ENCODE results near the gene DMXL2. TPM values are rescaled to one million over a fixed set of nuclear protein-coding genes. Genes with fewer than 3 reads are reported as not detected.

Gene DMXL2
- total RNA-seq, 1 donor from 2014 or later = 6.1 TPM

- POLR2A ChIA-PET = no interaction called here
- intact Hi-C loops (cut with micrococcal nuclease) = no loop called here
Observed at GRCh38 chr15:51561271-51561670, 61.3 kb downstream of the DMXL2 start.

GRCh38 chr15:51558876-51559275 lies 63.7 kb downstream of the DMXL2 start:
- ATAC-seq (ENCODE audit: low read depth) (no peak), DNase-seq (no peak)
- Mint-ChIP-seq H3K4me3 (no peak overlapping the region), H3K36me3 (ENCODE audit: low read depth) (no peaks in the 10 kb centered on the region), H3K27ac (no peak overlapping the region), H3K27me3 (no peaks in the 10 kb centered on the region), H3K9me3 (no peaks in the 10 kb centered on the region), H3K4me1 (no peaks in the 10 kb centered on the region)
- intact Hi-C loops (cut with micrococcal nuclease) = no loop called here
- no peak for TF ChIP-seq CTCF (IDR thresholded peaks at IDR 0.05)
- CTCF ChIA-PET = interaction anchor here (0.6 kb wide), 1 partner anchor 24 kb away, joined by 3 read pairs; no protein-coding TSS in a partner anchor
- POLR2A ChIA-PET = no interaction called here

More at GRCh38 chr15:51561271-51561670, 61.3 kb downstream of the DMXL2 start:
- Mint-ChIP-seq H3K9me3 (no peaks in the 10 kb centered on the region), H3K4me3 (no peak overlapping the region), H3K27me3 (no peaks in the 10 kb centered on the region), H3K4me1 (no peaks in the 10 kb centered on the region), H3K36me3 (ENCODE audit: low read depth) (no peaks in the 10 kb centered on the region), H3K27ac (no peak overlapping the region)
- CTCF ChIA-PET = no interaction called here
- ATAC-seq (ENCODE audit: low read depth) (no peak), DNase-seq (no peak)
- TF ChIP-seq CTCF (IDR thresholded peaks at IDR 0.05) = no peak

- no peak for TF ChIP-seq CTCF (IDR thresholded peaks at IDR 0.05)
- H3K27me3 Mint-ChIP-seq = no peaks in the 10 kb centered on the region
- no peak for ATAC-seq (ENCODE audit: low read depth)
- intact Hi-C loops (cut with micrococcal nuclease) = no loop called here
- no peaks in the 10 kb centered on the region for H3K9me3 Mint-ChIP-seq
- DNase-seq = no peak
- H3K4me3 Mint-ChIP-seq = no peak overlapping the region
- CTCF ChIA-PET = interaction anchor here (0.6 kb wide), 1 partner anchor 23 kb away, joined by 3 read pairs; no protein-coding TSS in a partner anchor
- H3K27ac Mint-ChIP-seq = no peak overlapping the region
- no peaks in the 10 kb centered on the region for H3K4me1 Mint-ChIP-seq
- no peaks in the 10 kb centered on the region for H3K36me3 Mint-ChIP-seq (ENCODE audit: low read depth)
- POLR2A ChIA-PET = no interaction called here
Observed at GRCh38 chr15:51558411-51558810, 64.2 kb downstream of the DMXL2 start.

- ChIA-PET POLR2A (no interaction called here), CTCF (no interaction called here)
- no peaks in the 10 kb centered on the region for H3K9me3 Mint-ChIP-seq
- no peak for TF ChIP-seq CTCF (IDR thresholded peaks at IDR 0.05)
- no peak for DNase-seq
- ATAC-seq (ENCODE audit: low read depth) = no peak
- H3K4me1 Mint-ChIP-seq = no peaks in the 10 kb centered on the region
- H3K4me3 Mint-ChIP-seq = no peak overlapping the region
- no peaks in the 10 kb centered on the region for H3K27me3 Mint-ChIP-seq
- intact Hi-C loops (cut with micrococcal nuclease) = no loop called here
- no peaks in the 10 kb centered on the region for H3K36me3 Mint-ChIP-seq (ENCODE audit: low read depth)
- H3K27ac Mint-ChIP-seq = no peak overlapping the region
Observed at GRCh38 chr15:51550841-51551240, 71.7 kb downstream of the DMXL2 start.

- H3K4me3 Mint-ChIP-seq = no peak overlapping the region
- no peak for ATAC-seq (ENCODE audit: low read depth)
- POLR2A ChIA-PET = no interaction called here
- H3K4me1 Mint-ChIP-seq = no peaks in the 10 kb centered on the region
- no peaks in the 10 kb centered on the region for H3K36me3 Mint-ChIP-seq (ENCODE audit: low read depth)
- intact Hi-C loops (cut with micrococcal nuclease) = no loop called here
- no peaks in the 10 kb centered on the region for H3K9me3 Mint-ChIP-seq
- H3K27me3 Mint-ChIP-seq = no peaks in the 10 kb centered on the region
- no peak overlapping the region for H3K27ac Mint-ChIP-seq
- no peak for TF ChIP-seq CTCF (IDR thresholded peaks at IDR 0.05)
- DNase-seq = no peak
- CTCF ChIA-PET = interaction anchor here (2.0 kb wide), 1 partner anchor 11 kb away, joined by 7 read pairs; no protein-coding TSS in a partner anchor
Observed at GRCh38 chr15:51547656-51548055, 74.9 kb downstream of the DMXL2 start.
